Measurements from ENCODE around the gene ATF6. TPM values are rescaled to one million over a fixed set of nuclear protein-coding genes. Genes with fewer than 3 reads are reported as not detected.

Gene ATF6
- total RNA-seq, 1 experiment from 2014 or later: 20.9 TPM

- ATAC-seq: no peak
- no peak overlapping the region for H3K4me2 ChIP-seq (ENCODE audit: low read length)
- TF ChIP-seq YY1 (IDR thresholded peaks at IDR 0.05; ENCODE audit: extremely low read depth, insufficient replicate concordance, low read depth, low read length) (no peak), EZH2 (IDR thresholded peaks at IDR 0.05) (no peak), POLR2A (IDR thresholded peaks at IDR 0.05; ENCODE audit: borderline replicate concordance, extremely low read depth, insufficient read depth, insufficient read length) (no peak), ZFX (IDR thresholded peaks at IDR 0.05) (no peak), TCF7L2 (IDR thresholded peaks at IDR 0.05; ENCODE audit: borderline replicate concordance, extremely low read depth, insufficient read depth, insufficient read length) (no peak), REST (IDR thresholded peaks at IDR 0.05; ENCODE audit: low read depth) (no peak), MAX (IDR thresholded peaks at IDR 0.05) (no peak), ELF1 (IDR thresholded peaks at IDR 0.05; ENCODE audit: borderline replicate concordance, low read depth) (no peak), POLR2AphosphoS5 (IDR thresholded peaks at IDR 0.05; ENCODE audit: low read depth, low read length) (no peak), SIN3A (IDR thresholded peaks at IDR 0.05; ENCODE audit: low read depth) (no peak), EGR1 (IDR thresholded peaks at IDR 0.05; ENCODE audit: low read depth) (no peak), CEBPB (IDR thresholded peaks at IDR 0.05; ENCODE audit: low read depth) (no peak), RAD21 (IDR thresholded peaks at IDR 0.05; ENCODE audit: low read depth) (no peak), JUND (IDR thresholded peaks at IDR 0.05) (no peak)
Measured at GRCh38 chr1:161890574-161890973, 124.5 kb downstream of the ATF6 start.

More at GRCh38 chr1:161890574-161890973, 124.5 kb downstream of the ATF6 start:
- Histone ChIP-seq H3K27ac (ENCODE audit: low read depth, low read length) (no peak overlapping the region), H3K4me1 (ENCODE audit: control insufficient read depth in 1 of 2, insufficient read depth in 2 of 2, low read length in 2 of 2) (no peaks in the 10 kb centered on the region), H3K36me3 (ENCODE audit: control insufficient read depth in 1 of 2, insufficient read depth in 2 of 2, low read length in 2 of 2) (no peaks in the 10 kb centered on the region), H3K9ac (ENCODE audit: low read length) (no peak overlapping the region), H2AFZ (ENCODE audit: low read depth, low read length, poor library complexity, severe bottlenecking) (no peak overlapping the region), H3K79me2 (ENCODE audit: insufficient read depth, low read length) (no peaks in the 10 kb centered on the region), H3K9me2 (ENCODE audit: insufficient read depth) (no peaks in the 10 kb centered on the region), H3K27me3 (ENCODE audit: insufficient read depth, low read length) (no peaks in the 10 kb centered on the region), H3K9me3 (ENCODE audit: control insufficient read depth in 1 of 2, insufficient read depth in 1 of 2, low read depth in 1 of 2, low read length in 2 of 2) (no peaks in the 10 kb centered on the region), H4K20me1 (ENCODE audit: insufficient read depth) (no peaks in the 10 kb centered on the region), H3K4me3 (replicated peaks in 1 of 2; ENCODE audit: low read depth in 1 of 2, low read length in 2 of 2) (no peak overlapping the region)
- BruUV-seq (replicated peaks): no TSS peak
- DNase-seq (ENCODE audit: low read depth, low spot score): no peak
- RAD21 ChIA-PET (ENCODE audit: low non-redundant PET in 1 of 2, low total read pairs in 2 of 2, uncharacterized antibody in 2 of 2, unreplicated experiment in 2 of 2): no interaction called here
- CTCF ChIA-PET: no interaction called here
- POLR2A ChIA-PET: no interaction called here
- intact Hi-C loops (cut with micrococcal nuclease): no loop called here

Data from HCT116 (cell line).